Panc1 (cell line): Measurements from ENCODE around the gene PDE9A. TPM values are rescaled to one million over a fixed set of nuclear protein-coding genes. Genes with fewer than 3 reads are reported as not detected.

Experiments
- ATAC-seq: fragments of 200-7000 bp; cut with Tn5 transposase; 2 replicates; pipeline ENCODE4 v1.9.1; 2020; ENCODE audit warnings: mild to moderate bottlenecking, moderate library complexity
- BruUV-seq: library from RNA; stranded (reverse); fragments of 400-500 nt; replicated peaks from 2 replicates; lab custom pipeline; 2021; lab: Mats Ljungman, UMichigan
- CTCF ChIA-PET: fragments of 300-600 bp; sonication (Branson Sonifier 250); formaldehyde crosslinking; loops from one replicate; lab custom pipeline; 2022; ENCODE audit warnings: antibody characterized with exemption; lab: Charles Lee
- POLR2A ChIA-PET: fragments of 300-600 bp; sonication (Branson Sonifier 250); formaldehyde crosslinking; loops from one replicate; lab custom pipeline; 2022; ENCODE audit warnings: antibody characterized with exemption; lab: Charles Lee
- DNase-seq: peaks from one replicate; pipeline ENCODE4 v3.0.0-alpha.2; 2010; ENCODE audit warnings: low read depth, low spot score
- H3K27ac ChIP-seq: 2 replicates; pipeline ENCODE4 v1.5.1; 2011; ENCODE audit warnings: mild to moderate bottlenecking, low read length, inconsistent platforms
- H3K27me3 ChIP-seq: fragments of 200-500 bp; sonication (Bioruptor generic); 2 replicates; pipeline ENCODE4 v1.6.0; 2014; ENCODE audit warnings: low read length, inconsistent platforms; ENCODE audit not compliant: control insufficient read depth, insufficient read depth
- H3K36me3 ChIP-seq: fragments of 200-500 bp; sonication (Bioruptor generic); 2 replicates; pipeline ENCODE4 v1.5.1; 2014; ENCODE audit warnings: inconsistent platforms, mild to moderate bottlenecking, low read length, moderate library complexity; ENCODE audit not compliant: control insufficient read depth, insufficient read depth
- H3K4me1 ChIP-seq: 2 replicates; pipeline ENCODE4 v1.5.1; 2011; ENCODE audit warnings: inconsistent platforms, mild to moderate bottlenecking, low read length, moderate library complexity; ENCODE audit not compliant: control insufficient read depth, insufficient read depth
- H3K4me3 ChIP-seq, 2 experiments: 2 replicates each; pipeline ENCODE4 v1.5.1; 2011 to 2012; ENCODE audit warnings: low read depth in 2 of 2, low read length in 2 of 2, mild to moderate bottlenecking in 2 of 2, inconsistent platforms in 1 of 2, moderate library complexity in 1 of 2
- H3K9me3 ChIP-seq: fragments of 200-500 bp; sonication (Bioruptor generic); 2 replicates; pipeline ENCODE4 v1.5.1; 2014; ENCODE audit warnings: low read depth, mild to moderate bottlenecking, inconsistent platforms, low read length, moderate library complexity; ENCODE audit not compliant: control insufficient read depth, insufficient read depth
- CTCF ChIP-seq: fragments of 450-650 bp; IDR thresholded peaks from 2 replicates; pipeline ENCODE4 v1.5.1; 2017; ENCODE audit warnings: mild to moderate bottlenecking
- POLR2AphosphoS5 ChIP-seq: IDR thresholded peaks from 2 replicates; pipeline ENCODE4 v1.6.1; 2012; ENCODE audit warnings: mild to moderate bottlenecking, low read depth, low read length, moderate library complexity
- REST ChIP-seq, 2 experiments: IDR thresholded peaks; 2 replicates each; pipeline ENCODE4 v1.6.1; 2011 to 2012; ENCODE audit warnings: low read depth in 2 of 2, control low read depth in 1 of 2, low read length in 1 of 2, mild to moderate bottlenecking in 1 of 2, moderate library complexity in 1 of 2; ENCODE audit not compliant: insufficient read depth in 1 of 2
- SIN3A ChIP-seq: IDR thresholded peaks from 2 replicates; pipeline ENCODE4 v1.6.1; 2012; ENCODE audit warnings: low read depth, mild to moderate bottlenecking, low read length, moderate library complexity, borderline replicate concordance; ENCODE audit not compliant: insufficient read depth
- TCF7L2 ChIP-seq: IDR thresholded peaks from 2 replicates; pipeline ENCODE4 v1.6.1; 2011; ENCODE audit warnings: mild to moderate bottlenecking, low read depth, low read length, inconsistent platforms
- in situ Hi-C: cut with HindIII; loops from 2 replicates; pipeline ENCODE4 v1.10.0; 2016; ENCODE audit warnings: low sequenced_read_pairs, low pct_unique_long_range_greater_than_20kb
- intact Hi-C: fragments of 100-400 bp; cut with micrococcal nuclease; formaldehyde crosslinking; loops from one replicate; pipeline ENCODE4 v1.10.0; 2022; ENCODE audit not compliant: unreplicated experiment
- total RNA-seq: library from RNA; stranded (reverse); gene quantifications from one replicate; pipeline ENCODE4 v1.2.1, GENCODE V29; 2021; ENCODE audit not compliant: unreplicated experiment

Gene PDE9A
- total RNA-seq, 1 experiment from 2014 or later = 0.72 TPM

GRCh38 chr21:42797522-42797921 lies 144.1 kb downstream of the PDE9A start:
- intact Hi-C loops = no loop called here

GRCh38 chr21:42798106-42798505 lies 144.7 kb downstream of the PDE9A start:
- H3K4me1 ChIP-seq = no peaks in the 10 kb centered on the region
- POLR2A ChIA-PET = no interaction called here
- no peaks in the 10 kb centered on the region for H3K9me3 ChIP-seq
- intact Hi-C loops = no loop called here
- CTCF ChIA-PET = no interaction called here
- no peaks in the 10 kb centered on the region for H3K36me3 ChIP-seq
- H3K4me3 ChIP-seq = no peak overlapping the region
- no TSS peak for BruUV-seq
- DNase-seq = no peak
- no peak for ATAC-seq
- H3K27me3 ChIP-seq = no peaks in the 10 kb centered on the region
- TF ChIP-seq TCF7L2 = no peak
- no peak for TF ChIP-seq SIN3A
- no peak for TF ChIP-seq POLR2AphosphoS5
- TF ChIP-seq REST (IDR thresholded peaks at IDR 0.05; ENCODE audit: insufficient read depth in 1 of 2, low read depth in 2 of 2, low read length in 1 of 2) = no peak
- TF ChIP-seq CTCF = no peak
- H3K27ac ChIP-seq = no peak overlapping the region
- in situ Hi-C loops = no loop called here

More at GRCh38 chr21:42797522-42797921, 144.1 kb downstream of the PDE9A start:
- TF ChIP-seq TCF7L2 (no peak), REST (IDR thresholded peaks at IDR 0.05; ENCODE audit: insufficient read depth in 1 of 2, low read depth in 2 of 2, low read length in 1 of 2) (no peak), SIN3A (no peak), CTCF (no peak), POLR2AphosphoS5 (no peak)
- no peaks in the 10 kb centered on the region for H3K36me3 ChIP-seq
- no peaks in the 10 kb centered on the region for H3K27me3 ChIP-seq
- no TSS peak for BruUV-seq
- no peaks in the 10 kb centered on the region for H3K9me3 ChIP-seq
- no peaks in the 10 kb centered on the region for H3K4me1 ChIP-seq
- no peak for ATAC-seq
- in situ Hi-C loops = no loop called here
- CTCF ChIA-PET = no interaction called here
- DNase-seq = no peak
- POLR2A ChIA-PET = no interaction called here
- H3K27ac ChIP-seq = no peak overlapping the region
- H3K4me3 ChIP-seq = no peak overlapping the region
